Measurements from ENCODE around the gene XAGE1A. TPM values are rescaled to one million over a fixed set of nuclear protein-coding genes. Genes with fewer than 3 reads are reported as not detected.
"Not testable (repeated sequence)": the region's sequence is repeated elsewhere in the genome, so short reads cannot be mapped to it uniquely, and the experiment has no call there.

Gene XAGE1A
- total RNA-seq, 2 experiments from 2014 or later = not detected

DNA sequence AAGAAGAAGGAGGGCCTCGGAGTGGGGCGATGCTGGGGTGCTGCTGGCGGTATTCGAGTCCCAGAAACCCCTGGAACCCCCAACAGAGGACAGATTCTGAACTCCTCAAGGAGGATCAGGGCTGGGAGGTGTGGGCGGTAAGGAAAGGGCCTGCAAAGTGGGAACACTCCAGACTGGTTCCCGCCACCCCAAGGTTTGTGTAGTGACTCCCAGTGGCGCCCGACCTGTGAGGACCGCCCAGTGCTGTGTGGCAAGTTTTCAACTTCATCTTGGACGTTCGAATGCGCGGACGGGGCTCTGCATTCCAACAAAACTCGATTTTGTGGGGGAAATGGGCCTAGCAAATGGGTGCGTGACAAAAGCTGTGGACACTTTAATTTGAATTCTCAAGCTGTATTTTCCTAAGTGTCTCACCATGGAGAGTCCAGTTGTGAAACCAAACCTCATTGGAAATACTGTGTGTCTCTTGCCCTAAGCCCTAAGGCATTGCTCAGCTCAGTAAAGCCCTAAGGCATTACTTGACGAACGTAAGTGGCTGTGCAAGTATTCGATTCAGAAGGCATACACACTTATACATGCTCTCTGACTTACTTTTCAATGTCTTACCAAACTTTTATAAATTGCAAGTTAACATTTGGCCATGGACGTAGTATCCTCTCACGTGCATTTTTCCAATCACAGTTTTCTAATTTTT is 48.7 kb downstream of the XAGE1A start:
- Mint-ChIP-seq H3K9me3 (no peaks in the 10 kb centered on the region), H3K27ac (no peak overlapping the region), H3K4me1 (ENCODE audit: low read depth) (no peaks in the 10 kb centered on the region), H3K36me3 (no peaks in the 10 kb centered on the region), H3K4me3 (no peak overlapping the region), H3K27me3 (no peaks in the 10 kb centered on the region)
- DNase-seq = no peak
- intact Hi-C loops (cut with micrococcal nuclease) = no loop called here
- ChIA-PET POLR2A (no interaction called here), CTCF (no interaction called here)

DNA sequence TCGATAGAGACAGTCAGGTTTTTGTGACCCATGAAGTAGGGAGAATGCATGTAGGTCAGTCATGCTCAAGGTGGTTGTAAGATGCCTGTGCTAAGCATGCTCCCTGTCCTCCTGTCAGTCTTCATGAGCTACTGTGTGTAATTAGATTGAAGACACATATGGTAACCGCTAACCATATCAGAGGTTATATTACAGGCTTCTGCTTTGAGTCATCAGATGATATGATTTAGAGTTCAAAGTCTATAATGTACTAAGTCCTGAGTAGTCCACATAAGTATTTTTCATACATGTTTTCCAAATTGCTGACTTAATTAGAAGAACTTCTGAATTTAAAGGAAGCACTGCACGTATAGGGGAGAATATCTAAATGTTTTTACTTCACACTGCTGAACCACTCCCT is 53.2 kb downstream of the XAGE1A start:
- DNase-seq; CTCF ChIA-PET; H3K27ac Mint-ChIP-seq; H3K4me3 Mint-ChIP-seq; H3K9me3 Mint-ChIP-seq; H3K27me3 Mint-ChIP-seq; H3K36me3 Mint-ChIP-seq; intact Hi-C loops (cut with micrococcal nuclease); H3K4me1 Mint-ChIP-seq (ENCODE audit: low read depth); POLR2A ChIA-PET: not testable (repeated sequence)

Other genes starting within 250 kb of the XAGE1A start
- gene XAGE2, start 126.8 kb upstream of the XAGE1A start, total RNA-seq = not detected
- not detected for gene XAGE1B, start 21.3 kb downstream of the XAGE1A start, total RNA-seq
- not detected for gene SSX7, start 159.1 kb downstream of the XAGE1A start, total RNA-seq
- gene SSX2, start 211.4 kb downstream of the XAGE1A start, total RNA-seq = not detected

Measured in activated CD4-positive, alpha-beta memory T cell treated with anti-CD3 and anti-CD28 coated beads for 36 hours (primary cell).